Measurements from ENCODE around the gene CHAF1B.

- no peak for TF ChIP-seq SPI1 (IDR thresholded peaks at IDR 0.05; ENCODE audit: borderline replicate concordance, low read depth)
- no peak for TF ChIP-seq CTCF (IDR thresholded peaks at IDR 0.05; ENCODE audit: insufficient read depth, low read length)
- TF ChIP-seq, protein P1, sequence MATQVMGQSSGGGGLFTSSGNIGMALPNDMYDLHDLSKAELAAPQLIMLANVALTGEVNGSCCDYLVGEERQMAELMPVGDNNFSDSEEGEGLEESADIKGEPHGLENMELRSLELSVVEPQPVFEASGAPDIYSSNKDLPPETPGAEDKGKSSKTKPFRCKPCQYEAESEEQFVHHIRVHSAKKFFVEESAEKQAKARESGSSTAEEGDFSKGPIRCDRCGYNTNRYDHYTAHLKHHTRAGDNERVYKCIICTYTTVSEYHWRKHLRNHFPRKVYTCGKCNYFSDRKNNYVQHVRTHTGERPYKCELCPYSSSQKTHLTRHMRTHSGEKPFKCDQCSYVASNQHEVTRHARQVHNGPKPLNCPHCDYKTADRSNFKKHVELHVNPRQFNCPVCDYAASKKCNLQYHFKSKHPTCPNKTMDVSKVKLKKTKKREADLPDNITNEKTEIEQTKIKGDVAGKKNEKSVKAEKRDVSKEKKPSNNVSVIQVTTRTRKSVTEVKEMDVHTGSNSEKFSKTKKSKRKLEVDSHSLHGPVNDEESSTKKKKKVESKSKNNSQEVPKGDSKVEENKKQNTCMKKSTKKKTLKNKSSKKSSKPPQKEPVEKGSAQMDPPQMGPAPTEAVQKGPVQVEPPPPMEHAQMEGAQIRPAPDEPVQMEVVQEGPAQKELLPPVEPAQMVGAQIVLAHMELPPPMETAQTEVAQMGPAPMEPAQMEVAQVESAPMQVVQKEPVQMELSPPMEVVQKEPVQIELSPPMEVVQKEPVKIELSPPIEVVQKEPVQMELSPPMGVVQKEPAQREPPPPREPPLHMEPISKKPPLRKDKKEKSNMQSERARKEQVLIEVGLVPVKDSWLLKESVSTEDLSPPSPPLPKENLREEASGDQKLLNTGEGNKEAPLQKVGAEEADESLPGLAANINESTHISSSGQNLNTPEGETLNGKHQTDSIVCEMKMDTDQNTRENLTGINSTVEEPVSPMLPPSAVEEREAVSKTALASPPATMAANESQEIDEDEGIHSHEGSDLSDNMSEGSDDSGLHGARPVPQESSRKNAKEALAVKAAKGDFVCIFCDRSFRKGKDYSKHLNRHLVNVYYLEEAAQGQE (IDR thresholded peaks at IDR 0.05; ENCODE audit: insufficient replicate concordance, low read depth), result no peak
Observed at GRCh38 chr21:36464590-36464989, 79.4 kb downstream of the CHAF1B start.

Measured in HL-60 (cell line).